Dendritic cell treated with granulocyte-macrophage colony-stimulating factor and Interleukin-4, amounts not matched to agents 40 ng/mL and 50 ng/mL, for 4 days (primary cell): ENCODE results near the gene MCTP1.

Source experiments
- H3K27ac Mint-ChIP-seq: one replicate; pipeline ENCODE4 v1.8.0; 2022; ENCODE audit warnings: mild to moderate bottlenecking, mixed read lengths
- H3K27me3 Mint-ChIP-seq: one replicate; pipeline ENCODE4 v1.8.0; 2022; ENCODE audit warnings: mild to moderate bottlenecking, mixed read lengths
- H3K36me3 Mint-ChIP-seq: one replicate; pipeline ENCODE4 v1.8.0; 2022; ENCODE audit warnings: low read depth, mixed read lengths
- H3K4me1 Mint-ChIP-seq: one replicate; pipeline ENCODE4 v1.8.0; 2022; ENCODE audit warnings: low read depth, mixed read lengths
- H3K4me3 Mint-ChIP-seq: one replicate; pipeline ENCODE4 v1.8.0; 2022; ENCODE audit warnings: mild to moderate bottlenecking, moderate library complexity, mixed read lengths
- H3K9me3 Mint-ChIP-seq: one replicate; pipeline ENCODE4 v1.8.0; 2022; ENCODE audit warnings: mixed read lengths
- intact Hi-C: fragments of 100-400 bp; cut with micrococcal nuclease; formaldehyde crosslinking; loops from one replicate; pipeline ENCODE4 v1.15.0; 2022

The MCTP1 gene

GRCh38 chr5:95080441-95080840 lies 204.5 kb downstream of the MCTP1 start:
- Mint-ChIP-seq H3K27ac (peak overlapping the region; percentile 71), H3K9me3 (no peaks in the 10 kb centered on the region)

GRCh38 chr5:95080030-95080429 lies 204.9 kb downstream of the MCTP1 start:
- intact Hi-C loops, result loop anchor here (5.0 kb wide), 1 partner anchor 53 kb away; no protein-coding TSS in a partner anchor
- H3K4me1 Mint-ChIP-seq, result peaks cover 34% of the 10 kb centered on the region
- H3K9me3 Mint-ChIP-seq, result no peaks in the 10 kb centered on the region
- H3K27ac Mint-ChIP-seq, result peak overlapping the region; percentile 71
- no peaks in the 10 kb centered on the region for H3K27me3 Mint-ChIP-seq
- peak overlapping the region; percentile 67 for H3K4me3 Mint-ChIP-seq
- H3K36me3 Mint-ChIP-seq, result no peaks in the 10 kb centered on the region

More at GRCh38 chr5:95080441-95080840, 204.5 kb downstream of the MCTP1 start:
- peaks cover 34% of the 10 kb centered on the region for H3K4me1 Mint-ChIP-seq
- H3K27me3 Mint-ChIP-seq, result no peaks in the 10 kb centered on the region
- intact Hi-C loops, result loop anchor here (5.0 kb wide), 1 partner anchor 53 kb away; no protein-coding TSS in a partner anchor
- no peaks in the 10 kb centered on the region for H3K36me3 Mint-ChIP-seq
- H3K4me3 Mint-ChIP-seq, result peak overlapping the region; percentile 67

DNA sequence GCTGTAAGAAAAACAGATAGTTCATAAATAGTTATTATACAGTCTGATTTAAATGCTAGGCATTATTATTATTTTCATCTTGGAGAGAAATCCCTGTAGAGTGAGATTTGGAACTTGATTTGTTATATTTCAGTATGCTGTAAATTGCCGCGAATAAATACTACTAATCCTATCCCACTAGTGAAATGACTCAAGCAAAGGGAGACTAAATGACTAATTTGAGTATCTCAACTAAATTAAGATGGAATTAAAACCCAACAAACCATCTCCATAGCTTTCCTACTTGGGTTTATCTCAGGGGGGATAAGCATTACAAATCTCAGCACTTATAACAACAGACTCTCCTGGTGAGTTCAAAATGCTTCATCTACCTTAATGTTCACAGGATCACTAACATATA lies 206.0 kb downstream of the MCTP1 start:
- Mint-ChIP-seq H3K4me1 (peaks cover 34% of the 10 kb centered on the region), H3K9me3 (no peaks in the 10 kb centered on the region), H3K36me3 (no peaks in the 10 kb centered on the region), H3K27me3 (no peaks in the 10 kb centered on the region), H3K4me3 (peak overlapping the region; percentile 39), H3K27ac (no peak overlapping the region)
- intact Hi-C loops, result no loop called here

- Mint-ChIP-seq H3K36me3 (no peaks in the 10 kb centered on the region), H3K9me3 (no peaks in the 10 kb centered on the region), H3K27me3 (no peaks in the 10 kb centered on the region), H3K4me1 (peaks cover 36% of the 10 kb centered on the region), H3K4me3 (no peak overlapping the region), H3K27ac (no peak overlapping the region)
- intact Hi-C loops, result no loop called here
These were observed 208.3 kb downstream of the MCTP1 start for GRCh38 chr5:95076395-95077185.

DNA sequence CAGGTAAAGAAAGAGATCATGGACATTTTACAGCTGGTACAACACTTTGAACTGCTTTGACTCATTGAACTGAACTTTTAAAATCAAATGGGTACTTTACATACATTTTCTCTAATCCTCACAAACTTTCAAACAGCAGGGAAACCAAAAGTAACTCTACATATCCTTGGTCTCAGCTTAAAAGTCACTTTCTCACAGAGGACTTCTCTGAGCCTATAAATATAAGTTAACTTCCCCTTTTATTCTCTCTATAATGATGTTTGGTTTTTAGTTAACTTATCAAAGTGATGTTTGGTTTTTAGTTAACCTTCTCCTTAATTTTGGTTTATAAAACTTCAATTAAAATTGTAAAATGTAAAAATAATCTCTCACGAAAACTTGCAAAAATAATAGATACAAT lies 209.8 kb downstream of the MCTP1 start:
- Mint-ChIP-seq H3K4me1 (peaks cover 47% of the 10 kb centered on the region), H3K27me3 (no peaks in the 10 kb centered on the region), H3K9me3 (no peaks in the 10 kb centered on the region), H3K4me3 (no peak overlapping the region), H3K27ac (no peak overlapping the region), H3K36me3 (no peaks in the 10 kb centered on the region)
- intact Hi-C loops, result no loop called here

- H3K36me3 Mint-ChIP-seq, result no peaks in the 10 kb centered on the region
- intact Hi-C loops, result no loop called here
- no peak overlapping the region for H3K27ac Mint-ChIP-seq
- no peaks in the 10 kb centered on the region for H3K9me3 Mint-ChIP-seq
- peaks cover 57% of the 10 kb centered on the region for H3K4me1 Mint-ChIP-seq
- H3K4me3 Mint-ChIP-seq, result no peak overlapping the region
- H3K27me3 Mint-ChIP-seq, result no peaks in the 10 kb centered on the region
These were observed 212.6 kb downstream of the MCTP1 start for GRCh38 chr5:95072281-95072680.

GRCh38 chr5:95070866-95071265 lies 214.0 kb downstream of the MCTP1 start:
- Mint-ChIP-seq H3K9me3 (no peaks in the 10 kb centered on the region), H3K4me3 (no peak overlapping the region), H3K4me1 (peaks cover 59% of the 10 kb centered on the region), H3K27ac (peak overlapping the region; percentile 67), H3K27me3 (no peaks in the 10 kb centered on the region), H3K36me3 (no peaks in the 10 kb centered on the region)
- intact Hi-C loops, result no loop called here

GRCh38 chr5:95070453-95070852 lies 214.4 kb downstream of the MCTP1 start:
- peaks cover 62% of the 10 kb centered on the region for H3K4me1 Mint-ChIP-seq
- intact Hi-C loops, result no loop called here
- no peaks in the 10 kb centered on the region for H3K9me3 Mint-ChIP-seq
- no peak overlapping the region for H3K4me3 Mint-ChIP-seq
- H3K27ac Mint-ChIP-seq, result peak overlapping the region; percentile 67
- no peaks in the 10 kb centered on the region for H3K36me3 Mint-ChIP-seq
- no peaks in the 10 kb centered on the region for H3K27me3 Mint-ChIP-seq

- Mint-ChIP-seq H3K27ac (peak overlapping the region; percentile 67), H3K36me3 (no peaks in the 10 kb centered on the region), H3K4me3 (peak overlapping the region; percentile 34), H3K27me3 (no peaks in the 10 kb centered on the region), H3K4me1 (peaks cover 62% of the 10 kb centered on the region), H3K9me3 (no peaks in the 10 kb centered on the region)
- intact Hi-C loops, result no loop called here
These were observed 214.9 kb downstream of the MCTP1 start for GRCh38 chr5:95069948-95070347.

DNA sequence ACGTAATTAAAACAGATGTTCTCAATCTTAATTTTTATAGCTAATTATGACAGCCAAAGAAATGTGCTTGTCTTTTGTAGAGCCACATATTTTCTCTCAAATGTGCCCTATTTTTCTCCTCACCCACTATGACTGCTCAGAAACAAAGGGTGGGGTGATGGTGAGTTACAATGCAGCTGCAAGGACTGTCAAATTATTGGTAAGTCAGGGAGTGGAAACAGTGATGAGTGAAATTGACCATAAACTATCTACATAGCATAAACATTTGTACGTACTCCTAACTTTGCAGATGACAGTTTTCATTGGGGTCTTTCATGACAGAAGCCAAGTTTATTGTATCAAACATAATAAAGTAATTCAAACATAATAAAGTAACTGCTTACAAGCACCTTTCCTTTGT lies 215.9 kb downstream of the MCTP1 start:
- intact Hi-C loops, result no loop called here
- H3K27me3 Mint-ChIP-seq, result no peaks in the 10 kb centered on the region

DNA sequence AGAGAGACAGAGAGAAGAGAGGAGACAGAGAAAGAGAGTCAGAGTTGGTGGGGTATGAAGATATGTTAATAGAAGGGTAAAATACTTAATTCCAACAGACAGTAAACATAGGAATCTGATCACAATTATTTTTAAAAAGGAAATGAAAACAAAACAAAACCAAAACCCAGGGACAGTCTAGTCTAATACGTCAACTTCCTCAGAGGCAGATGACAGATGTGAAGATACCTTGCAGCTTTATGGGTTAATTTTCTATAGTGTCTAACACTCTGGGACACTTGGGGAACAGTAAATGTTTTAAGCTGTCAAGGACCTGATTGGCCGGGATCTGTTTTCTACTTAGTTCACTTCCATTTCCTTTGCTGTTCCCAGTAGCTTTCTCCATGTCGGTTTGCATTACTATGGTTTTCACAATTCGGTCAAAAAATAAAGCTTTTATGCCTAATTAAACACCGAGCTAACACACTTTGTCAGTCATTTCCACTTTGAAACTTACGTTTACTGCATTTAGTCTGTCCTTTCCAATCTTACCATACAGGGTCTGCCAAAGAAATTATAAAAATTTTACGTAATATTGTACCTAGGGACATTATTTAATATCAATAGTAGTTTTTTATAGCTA lies 216.5 kb downstream of the MCTP1 start:
- H3K27me3 Mint-ChIP-seq, result no peaks in the 10 kb centered on the region
- peak overlapping the region; percentile 91 for H3K27ac Mint-ChIP-seq
- intact Hi-C loops, result no loop called here
- H3K4me3 Mint-ChIP-seq, result peak overlapping the region; percentile 53
- H3K36me3 Mint-ChIP-seq, result no peaks in the 10 kb centered on the region
- H3K9me3 Mint-ChIP-seq, result no peaks in the 10 kb centered on the region
- H3K4me1 Mint-ChIP-seq, result peaks cover 61% of the 10 kb centered on the region

More for the DNA sequence above, 215.9 kb downstream of the MCTP1 start:
- Mint-ChIP-seq H3K27ac (no peak overlapping the region), H3K36me3 (no peaks in the 10 kb centered on the region), H3K9me3 (no peaks in the 10 kb centered on the region), H3K4me1 (peaks cover 62% of the 10 kb centered on the region), H3K4me3 (no peak overlapping the region)

- Mint-ChIP-seq H3K4me1 (peaks cover 48% of the 10 kb centered on the region), H3K36me3 (no peaks in the 10 kb centered on the region), H3K9me3 (no peaks in the 10 kb centered on the region), H3K27me3 (no peaks in the 10 kb centered on the region), H3K4me3 (no peak overlapping the region), H3K27ac (peak overlapping the region; percentile 72)
- intact Hi-C loops, result no loop called here
These were observed 218.8 kb downstream of the MCTP1 start for GRCh38 chr5:95066048-95066447.

GRCh38 chr5:95063492-95063891 lies 221.4 kb downstream of the MCTP1 start:
- Mint-ChIP-seq H3K27me3 (no peaks in the 10 kb centered on the region), H3K27ac (no peak overlapping the region), H3K4me3 (no peak overlapping the region), H3K4me1 (peaks cover 40% of the 10 kb centered on the region), H3K36me3 (no peaks in the 10 kb centered on the region), H3K9me3 (no peaks in the 10 kb centered on the region)
- intact Hi-C loops, result no loop called here

DNA sequence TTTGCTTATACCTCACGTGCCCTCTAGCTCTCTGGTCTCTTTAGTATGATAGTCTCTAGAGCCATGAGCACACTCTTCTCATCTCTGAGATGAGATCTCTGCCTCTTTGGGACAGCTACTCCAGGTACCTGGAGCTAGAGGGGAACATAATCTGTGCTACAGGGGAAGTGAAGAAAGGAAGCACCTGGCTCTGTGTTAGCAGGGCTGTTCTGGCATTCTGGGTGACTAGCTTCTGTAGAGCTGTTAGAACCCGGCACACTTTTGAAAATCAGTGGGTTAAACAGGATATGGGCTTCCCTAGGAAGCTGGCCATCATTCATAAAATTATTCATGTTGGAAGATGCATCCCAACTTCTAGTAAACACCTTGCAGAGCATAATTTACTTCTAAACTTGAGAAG lies 224.8 kb downstream of the MCTP1 start:
- Mint-ChIP-seq H3K4me3 (no peak overlapping the region), H3K9me3 (no peaks in the 10 kb centered on the region), H3K27ac (no peak overlapping the region), H3K4me1 (peaks cover 19% of the 10 kb centered on the region), H3K27me3 (no peaks in the 10 kb centered on the region), H3K36me3 (no peaks in the 10 kb centered on the region)
- intact Hi-C loops, result no loop called here
